IMR-90 (cell line): ENCODE data around the gene NECAB2. TPM values are rescaled to one million over a fixed set of nuclear protein-coding genes. Genes with fewer than 3 reads are reported as not detected.

Experiments
- ATAC-seq: fragments of 200-7000 bp; cut with Tn5 transposase; 2 replicates; pipeline ENCODE4 v1.9.1; 2020; ENCODE audit warnings: low read depth, mild to moderate bottlenecking, moderate library complexity
- BruUV-seq: library from RNA; stranded (reverse); fragments of 400-500 nt; replicated peaks from 2 replicates; lab custom pipeline; 2021; lab: Mats Ljungman, UMichigan
- CTCF ChIA-PET: fragments of 300-600 bp; formaldehyde crosslinking; extraction: SDS; loops from one replicate; lab custom pipeline; 2021; ENCODE audit warnings: antibody characterized with exemption; lab: Yijun Ruan, JAX
- POLR2A ChIA-PET: fragments of 300-600 bp; sonication (Branson Sonifier 250); formaldehyde crosslinking; loops from one replicate; lab custom pipeline; 2022; ENCODE audit warnings: antibody characterized with exemption; ENCODE audit not compliant: unreplicated experiment; lab: Charles Lee
- DNase-seq: peaks from one replicate; pipeline ENCODE4 v3.0.0; 2013
- H2AFZ ChIP-seq: replicated peaks from 2 replicates; pipeline ENCODE3; 2013; ENCODE audit warnings: low read length, mild to moderate bottlenecking; ENCODE audit not compliant: poor library complexity
- H2AK5ac ChIP-seq: 2 replicates; pipeline ENCODE4 v1.6.1; 2013; ENCODE audit warnings: low read depth, low read length, inconsistent platforms
- H2AK9ac ChIP-seq: replicated peaks from 2 replicates; pipeline ENCODE3; 2013; ENCODE audit warnings: mild to moderate bottlenecking, low read depth, low read length, moderate library complexity; ENCODE audit not compliant: poor library complexity
- H2BK120ac ChIP-seq: 2 replicates; pipeline ENCODE4 v1.6.1; 2013; ENCODE audit warnings: low read depth, low read length, inconsistent platforms
- H2BK15ac ChIP-seq: 3 replicates; pipeline ENCODE4 v1.6.1; 2013; ENCODE audit warnings: low read depth, low read length, inconsistent platforms
- H2BK20ac ChIP-seq: 2 replicates; pipeline ENCODE4 v1.6.1; 2013; ENCODE audit warnings: low read depth, mild to moderate bottlenecking, inconsistent platforms, low read length, moderate library complexity
- H2BK5ac ChIP-seq: 2 replicates; pipeline ENCODE4 v1.6.1; 2013; ENCODE audit warnings: mild to moderate bottlenecking, low read depth, low read length, inconsistent platforms; ENCODE audit not compliant: poor library complexity, severe bottlenecking
- H3K14ac ChIP-seq: replicated peaks from 2 replicates; pipeline ENCODE4 v1.6.1; 2013; ENCODE audit warnings: low read depth, low read length, inconsistent platforms
- H3K18ac ChIP-seq: 2 replicates; pipeline ENCODE4 v1.6.1; 2013; ENCODE audit warnings: low read depth, low read length, control low read depth
- H3K23ac ChIP-seq: 2 replicates; pipeline ENCODE4 v1.6.1; 2013; ENCODE audit warnings: low read depth, low read length, inconsistent platforms
- H3K27ac ChIP-seq: 2 replicates; pipeline ENCODE4 v1.5.1; 2013; ENCODE audit warnings: mild to moderate bottlenecking, control low read depth, low read length; ENCODE audit not compliant: insufficient read depth
- H3K27me3 ChIP-seq: 2 replicates; pipeline ENCODE4 v1.6.1; 2013; ENCODE audit warnings: low read length; ENCODE audit not compliant: control insufficient read depth, insufficient read depth
- H3K36me3 ChIP-seq: 2 replicates; pipeline ENCODE4 v1.6.1; 2013; ENCODE audit warnings: low read length, mixed read lengths; ENCODE audit not compliant: control insufficient read depth, insufficient read depth
- H3K4ac ChIP-seq: 2 replicates; pipeline ENCODE4 v1.6.1; 2013; ENCODE audit warnings: low read depth, low read length, inconsistent platforms
- H3K4me1 ChIP-seq: 2 replicates; pipeline ENCODE4 v1.6.1; 2013; ENCODE audit warnings: low read length, mixed read lengths; ENCODE audit not compliant: control insufficient read depth, insufficient read depth
- H3K4me2 ChIP-seq: 2 replicates; pipeline ENCODE4 v1.6.1; 2013; ENCODE audit warnings: low read depth, mild to moderate bottlenecking, control low read depth, low read length, moderate library complexity
- H3K4me3 ChIP-seq: 2 replicates; pipeline ENCODE4 v1.5.1; 2013; ENCODE audit warnings: low read depth, mild to moderate bottlenecking, control low read depth, low read length, moderate library complexity; ENCODE audit not compliant: insufficient read depth
- H3K56ac ChIP-seq: 2 replicates; pipeline ENCODE4 v1.6.1; 2013; ENCODE audit warnings: low read length, inconsistent platforms; ENCODE audit not compliant: insufficient read depth; ENCODE audit errors: extremely low read depth
- H3K79me1 ChIP-seq, 2 experiments: 2 replicates each; pipeline ENCODE4 v1.6.1; 2013; ENCODE audit warnings: low read length in 2 of 2, inconsistent platforms in 1 of 2, low read depth in 1 of 2
- H3K9ac ChIP-seq: 2 replicates; pipeline ENCODE4 v1.6.1; 2013; ENCODE audit warnings: low read depth, low read length, control low read depth
- H3K9me1 ChIP-seq: 2 replicates; pipeline ENCODE4 v1.6.1; 2013; ENCODE audit warnings: low read length, inconsistent platforms; ENCODE audit not compliant: insufficient read depth
- H3K9me3 ChIP-seq: 2 replicates; pipeline ENCODE4 v1.6.1; 2013; ENCODE audit warnings: low read length; ENCODE audit not compliant: control insufficient read depth, insufficient read depth
- H4K20me1 ChIP-seq: 2 replicates; pipeline ENCODE4 v1.6.1; 2013; ENCODE audit warnings: low read length, inconsistent platforms; ENCODE audit not compliant: insufficient read depth
- H4K5ac ChIP-seq: 2 replicates; pipeline ENCODE4 v1.6.1; 2013; ENCODE audit warnings: mild to moderate bottlenecking, low read depth, low read length, control low read depth
- H4K8ac ChIP-seq, 2 experiments: 2 replicates each; pipeline ENCODE4 v1.6.1; 2013; ENCODE audit warnings: low read depth in 2 of 2, low read length in 2 of 2, control low read depth in 1 of 2, inconsistent platforms in 1 of 2
- H4K91ac ChIP-seq: 2 replicates; pipeline ENCODE4 v1.6.1; 2013; ENCODE audit warnings: low read depth, low read length, inconsistent platforms; ENCODE audit not compliant: insufficient read depth
- CTCF ChIP-seq: conservative IDR thresholded peaks from 2 replicates; pipeline ENCODE4 v1.5.1; 2012; ENCODE audit warnings: mild to moderate bottlenecking, low read depth, low read length, improper control_type of control experiment
- MXI1 ChIP-seq: IDR thresholded peaks from 2 replicates; pipeline ENCODE4 v1.6.1; 2012; ENCODE audit warnings: low read depth, mild to moderate bottlenecking, low read length, moderate library complexity, borderline replicate concordance
- POLR2A ChIP-seq: IDR thresholded peaks from 2 replicates; pipeline ENCODE4 v1.6.1; 2012; ENCODE audit warnings: mild to moderate bottlenecking, low read depth, low read length
- WGBS, 2 experiments: methylation state at CpG; one replicate each; pipeline versions ENCODE4 v1.1.5 to v1.1.7; 2013; ENCODE audit warnings: missing lambda C conversion rate in 2 of 2; ENCODE audit not compliant: insufficient read length in 1 of 2; ENCODE audit errors: extremely low coverage in 2 of 2; 5-methylcytosine and 5-hydroxymethylcytosine counted together
- dilution Hi-C: fragments of 300-500 bp; cut with HindIII; formaldehyde crosslinking; loops from one replicate; pipeline ENCODE4 v1.14.3; 2018; ENCODE audit warnings: low sequenced_read_pairs; ENCODE audit not compliant: unreplicated experiment
- in situ Hi-C: fragments of 300-500 bp; cut with MboI; formaldehyde crosslinking; loops from 3 replicates; pipeline ENCODE4 v1.14.3; 2019; ENCODE audit warnings: low sequenced_read_pairs, inconsistent platforms, mixed read lengths
- intact Hi-C: fragments of 100-400 bp; cut with micrococcal nuclease; formaldehyde crosslinking; loops from 2 replicates; pipeline ENCODE4 v1.10.0; 2022
- polyA plus RNA-seq, 3 experiments: library from polyadenylated mRNA; depleted of rRNA; stranded (reverse); fragments of >200 nt; gene quantifications; 2 replicates each; pipeline ENCODE4 v1.2.3, GENCODE V29; 2012; ENCODE audit warnings: low replicate concordance in 1 of 3
- total RNA-seq: library from RNA; depleted of rRNA; stranded (reverse); fragments of >200 nt; gene quantifications from 2 replicates; pipeline ENCODE4 v1.2.3, GENCODE V29; 2012

NECAB2 gene
- total and polyA plus RNA-seq, 2 of the 4 experiments (the other 2 are of a cell fraction), result 0.27 TPM; not detected in 1

- CTCF ChIA-PET, result no interaction called here
These were observed 11.4 kb downstream of the NECAB2 start for GRCh38 chr16:83979441-83979840.

More at GRCh38 chr16:83979441-83979840, 11.4 kb downstream of the NECAB2 start:
- no peak overlapping the region for H2BK15ac ChIP-seq
- no peak overlapping the region for H2BK20ac ChIP-seq
- no peak overlapping the region for H3K27ac ChIP-seq
- no peak overlapping the region for H3K18ac ChIP-seq
- H3K23ac ChIP-seq, result no peak overlapping the region
- no peak overlapping the region for H4K8ac ChIP-seq
- no peak overlapping the region for H2AK9ac ChIP-seq
- no peak overlapping the region for H3K4ac ChIP-seq
- no peak overlapping the region for H2BK120ac ChIP-seq
- H3K4me2 ChIP-seq, result no peak overlapping the region
- H4K91ac ChIP-seq, result no peak overlapping the region
- TF ChIP-seq POLR2A (no peak), MXI1 (no peak), CTCF (no peak)
- peaks cover 20% of the 10 kb centered on the region for H3K27me3 ChIP-seq
- no peaks in the 10 kb centered on the region for H3K4me1 ChIP-seq
- H2BK5ac ChIP-seq, result no peak overlapping the region
- WGBS, 2 experiments, result no CpG with 5 or more reads among the region's 7 CpGs
- H3K79me1 ChIP-seq, result no peaks in the 10 kb centered on the region
- no peak for DNase-seq
- H3K9me3 ChIP-seq, result peaks cover 14% of the 10 kb centered on the region
- H3K14ac ChIP-seq, result no peak overlapping the region
- no peaks in the 10 kb centered on the region for H3K36me3 ChIP-seq
- H2AK5ac ChIP-seq, result no peak overlapping the region
- POLR2A ChIA-PET, result no interaction called here
- no peak overlapping the region for H3K9ac ChIP-seq
- no TSS peak for BruUV-seq
- no peak overlapping the region for H3K56ac ChIP-seq
- H3K4me3 ChIP-seq, result no peak overlapping the region
- intact Hi-C loops (no loop called here), dilution Hi-C loops (no loop called here), in situ Hi-C loops (no loop called here)
- no peaks in the 10 kb centered on the region; the same call in 1 of the 2 replicates for H4K20me1 ChIP-seq
- no peak for ATAC-seq
- H4K5ac ChIP-seq, result no peak overlapping the region
- no peak overlapping the region for H2AFZ ChIP-seq
- no peaks in the 10 kb centered on the region for H3K9me1 ChIP-seq
